Measurements from ENCODE around the gene ATP8B2. TPM values are rescaled to one million over a fixed set of nuclear protein-coding genes. Genes with fewer than 3 reads are reported as not detected.
A peak's percentile ranks its signal among the peaks of the same experiment; 100 is the strongest.
"Not testable (repeated sequence)": the region's sequence is repeated elsewhere in the genome, so short reads cannot be mapped to it uniquely, and the experiment has no call there.

ATP8B2 gene
- total RNA-seq, 2 experiments from 2014 or later, result 135 to 138 TPM

DNA sequence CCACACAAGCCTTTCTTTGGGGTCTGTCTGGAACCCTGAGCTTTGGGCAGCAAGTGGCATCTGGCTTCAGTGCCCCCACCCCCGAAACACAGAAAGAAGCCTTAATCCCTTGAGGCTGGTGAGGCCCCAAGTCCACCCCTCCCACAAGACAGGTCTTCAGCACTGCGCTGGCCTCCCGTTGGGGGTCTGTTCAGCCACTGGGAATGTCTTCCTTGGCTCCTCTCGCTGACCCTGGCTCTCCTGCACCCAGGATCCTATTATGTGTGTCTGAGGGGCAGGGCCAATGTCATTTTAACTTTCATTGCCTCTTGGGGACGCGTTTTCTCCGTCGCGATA is 26.9 kb downstream of the ATP8B2 start:
- Mint-ChIP-seq H3K36me3 (ENCODE audit: low read depth) (peaks cover 38% of the 10 kb centered on the region), H3K27ac (peak overlapping the region; percentile 60), H3K27me3 (peaks cover 7% of the 10 kb centered on the region), H3K4me1 (peaks cover 36% of the 10 kb centered on the region), H3K4me3 (peak overlapping the region; percentile 67), H3K9me3 (no peaks in the 10 kb centered on the region)
- DNase-seq, result no peak
- ChIA-PET CTCF (interaction anchor here (0.7 to 6.8 kb wide), 6 partner anchors 8 to 1551 kb away, joined by 4 to 42 read pairs (median 6); no protein-coding TSS in a partner anchor), POLR2A (no interaction called here)

DNA sequence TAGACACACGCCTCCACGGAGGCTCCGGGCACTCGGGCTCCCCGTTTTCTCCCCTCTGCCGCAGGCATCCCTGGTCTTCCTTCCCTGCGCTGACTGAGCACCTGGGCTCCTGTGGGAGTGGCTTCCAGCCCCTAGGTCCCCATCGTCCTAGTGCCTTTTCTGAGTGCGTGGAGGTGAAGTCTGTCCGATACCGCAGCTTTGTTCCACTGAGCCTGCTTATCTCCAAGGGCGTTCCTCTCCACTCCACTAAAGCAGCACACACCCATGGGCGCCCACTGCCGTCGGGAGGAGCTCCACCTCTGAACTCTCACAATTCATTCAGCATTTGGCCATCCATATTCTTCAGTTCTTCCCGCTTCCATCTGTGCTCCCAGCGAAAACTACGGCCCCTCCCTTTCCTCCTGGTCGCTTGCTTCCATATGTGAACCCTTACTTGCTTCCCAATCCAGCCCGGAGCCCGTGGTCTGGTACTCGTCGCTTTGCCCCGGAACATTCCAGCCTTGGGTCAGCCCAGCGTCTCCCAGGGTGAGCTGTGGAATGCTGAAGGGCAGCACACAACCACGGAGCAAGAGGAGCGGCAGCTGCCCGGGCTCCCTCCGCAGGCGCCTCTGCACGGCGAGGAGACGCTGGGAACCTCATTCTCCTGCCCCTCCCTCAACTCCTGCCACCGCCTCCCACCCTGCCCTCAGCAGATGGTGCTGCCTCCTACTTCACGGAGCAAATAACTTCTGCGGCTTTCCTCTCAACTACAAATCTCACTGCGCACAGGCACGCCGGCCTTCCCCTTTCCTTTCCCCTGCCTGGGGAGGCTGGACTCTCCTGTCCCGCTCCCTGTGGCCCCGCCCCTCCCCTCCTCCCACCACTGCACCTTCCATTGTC is 27.5 kb downstream of the ATP8B2 start:
- Mint-ChIP-seq H3K27me3 (peaks cover 7% of the 10 kb centered on the region), H3K4me3 (peak overlapping the region; percentile 67), H3K27ac (peak overlapping the region; percentile 77), H3K36me3 (ENCODE audit: low read depth) (peaks cover 33% of the 10 kb centered on the region), H3K9me3 (no peaks in the 10 kb centered on the region), H3K4me1 (peaks cover 34% of the 10 kb centered on the region)
- ChIA-PET POLR2A (no interaction called here), CTCF (interaction anchor here (0.5 to 6.8 kb wide), 8 partner anchors 9 to 1551 kb away, joined by 4 to 42 read pairs (median 5); no protein-coding TSS in a partner anchor)
- DNase-seq, result peak; percentile 52

DNA sequence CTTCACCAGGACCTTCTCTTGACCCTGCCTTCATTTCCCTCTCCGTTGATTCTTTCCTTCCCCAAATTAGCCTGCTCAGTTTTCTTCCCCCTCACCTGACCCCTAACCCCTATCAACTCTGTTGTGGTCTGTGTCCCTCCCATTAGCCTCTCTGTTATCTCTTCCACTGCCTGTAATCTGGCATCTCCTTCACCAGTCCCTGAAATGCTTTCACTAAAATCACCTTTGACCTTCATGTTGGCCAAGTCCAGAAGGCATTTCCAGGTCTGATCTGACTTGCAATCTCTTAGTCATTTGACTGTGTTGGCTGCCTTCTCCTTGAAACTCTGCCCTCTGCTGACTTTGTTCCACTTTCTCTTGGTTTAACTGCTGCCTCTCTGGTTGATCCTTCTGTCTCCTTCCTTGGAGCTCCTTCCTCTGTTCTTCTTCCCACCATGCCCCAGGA is 28.2 kb downstream of the ATP8B2 start:
- DNase-seq, result peak; percentile 46
- CTCF ChIA-PET, result interaction anchor here (1.2 to 6.8 kb wide), 4 partner anchors 9 to 72 kb away, joined by 3 to 42 read pairs (median 4); no protein-coding TSS in a partner anchor
- Mint-ChIP-seq H3K27me3 (peaks cover 7% of the 10 kb centered on the region), H3K27ac (peak overlapping the region; percentile 77), H3K4me1 (peaks cover 34% of the 10 kb centered on the region), H3K36me3 (ENCODE audit: low read depth) (peaks cover 28% of the 10 kb centered on the region), H3K4me3 (peak overlapping the region; percentile 67), H3K9me3 (no peaks in the 10 kb centered on the region)
- POLR2A ChIA-PET, result no interaction called here

DNA sequence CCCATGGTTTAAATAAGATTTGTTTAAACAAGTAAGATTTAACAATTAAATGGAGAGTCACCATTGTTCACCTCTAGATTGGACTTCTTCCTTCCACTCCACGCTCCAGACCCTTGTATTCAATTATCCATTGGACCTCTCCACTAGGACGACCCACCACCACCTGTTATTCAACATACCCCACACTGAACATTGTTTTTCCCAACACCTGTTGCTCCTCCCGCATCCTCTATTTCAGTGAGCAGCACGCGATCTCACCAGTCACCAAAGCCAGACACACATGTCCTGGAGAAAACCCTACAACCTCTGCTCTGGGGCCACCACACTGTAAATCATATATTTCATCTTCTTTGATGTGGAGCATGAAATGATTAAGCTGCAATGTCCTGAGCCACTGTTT is 28.6 kb downstream of the ATP8B2 start:
- ChIA-PET POLR2A (no interaction called here), CTCF (interaction anchor here (1.2 to 6.8 kb wide), 2 partner anchors 18 to 73 kb away, joined by 3 to 42 read pairs; no protein-coding TSS in a partner anchor)
- H3K9me3 Mint-ChIP-seq, result no peaks in the 10 kb centered on the region
- DNase-seq, result no peak
- H3K27me3 Mint-ChIP-seq, result peaks cover 7% of the 10 kb centered on the region
- H3K4me1 Mint-ChIP-seq, result peaks cover 34% of the 10 kb centered on the region
- H3K27ac Mint-ChIP-seq, result no peak overlapping the region
- H3K4me3 Mint-ChIP-seq, result no peak overlapping the region
- H3K36me3 Mint-ChIP-seq (ENCODE audit: low read depth), result peaks cover 23% of the 10 kb centered on the region

DNA sequence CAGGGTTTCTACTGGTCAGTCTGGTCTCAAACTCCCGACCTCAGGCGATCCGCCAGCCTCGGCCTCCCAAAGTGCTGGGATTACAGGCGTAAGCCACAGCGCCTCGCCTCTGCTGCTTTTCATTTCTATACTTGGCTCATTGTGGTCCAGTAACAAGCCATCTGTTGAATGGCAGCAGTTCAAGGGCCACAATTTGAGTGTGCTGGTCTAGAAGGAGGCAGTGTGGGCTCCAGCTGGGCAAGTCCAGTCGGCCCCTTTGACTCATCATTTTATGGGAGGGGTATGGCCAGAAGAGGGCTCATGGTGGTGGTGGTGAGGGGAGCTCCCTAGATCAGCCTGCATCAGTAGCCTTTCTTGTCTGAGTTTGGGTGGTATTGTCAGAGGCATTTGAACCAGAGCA is 33.2 kb downstream of the ATP8B2 start:
- no peak for DNase-seq
- Mint-ChIP-seq H3K9me3 (peaks cover 5% of the 10 kb centered on the region), H3K36me3 (ENCODE audit: low read depth) (no peaks in the 10 kb centered on the region), H3K27me3 (peaks cover 7% of the 10 kb centered on the region), H3K4me3 (no peak overlapping the region), H3K4me1 (peaks cover 10% of the 10 kb centered on the region), H3K27ac (no peak overlapping the region)
- ChIA-PET CTCF (interaction anchor here (0.6 kb wide), 1 partner anchor 25 kb away, joined by 4 read pairs; no protein-coding TSS in a partner anchor), POLR2A (no interaction called here)

DNA sequence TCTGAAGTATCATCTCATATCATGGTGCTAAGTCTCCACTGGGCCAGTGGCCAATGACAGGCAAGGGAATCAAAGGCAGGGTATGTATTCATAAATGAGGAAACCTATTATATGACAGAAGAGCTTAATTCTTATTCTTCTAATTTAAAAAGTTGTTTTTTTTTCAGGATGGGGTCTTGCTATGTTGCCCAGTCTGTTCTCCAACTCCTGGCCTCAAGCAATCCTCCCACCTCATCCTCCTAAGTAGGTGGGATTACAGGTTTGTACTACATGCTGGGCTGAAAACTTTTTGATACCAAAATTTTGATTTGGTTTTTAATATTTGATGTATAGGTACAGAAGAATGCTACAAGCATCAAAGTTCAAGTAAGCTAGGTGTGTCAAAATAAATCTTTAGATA is 35.0 kb downstream of the ATP8B2 start:
- Mint-ChIP-seq H3K4me1 (peaks cover 2% of the 10 kb centered on the region), H3K36me3 (ENCODE audit: low read depth) (no peaks in the 10 kb centered on the region), H3K4me3 (no peak overlapping the region), H3K27me3 (peaks cover 4% of the 10 kb centered on the region), H3K9me3 (peaks cover 5% of the 10 kb centered on the region), H3K27ac (no peak overlapping the region)
- ChIA-PET CTCF (interaction anchor here (1.5 to 2.2 kb wide), 2 partner anchors 9 to 186 kb away, joined by 3 to 6 read pairs; no protein-coding TSS in a partner anchor), POLR2A (no interaction called here)
- DNase-seq, result no peak

DNA sequence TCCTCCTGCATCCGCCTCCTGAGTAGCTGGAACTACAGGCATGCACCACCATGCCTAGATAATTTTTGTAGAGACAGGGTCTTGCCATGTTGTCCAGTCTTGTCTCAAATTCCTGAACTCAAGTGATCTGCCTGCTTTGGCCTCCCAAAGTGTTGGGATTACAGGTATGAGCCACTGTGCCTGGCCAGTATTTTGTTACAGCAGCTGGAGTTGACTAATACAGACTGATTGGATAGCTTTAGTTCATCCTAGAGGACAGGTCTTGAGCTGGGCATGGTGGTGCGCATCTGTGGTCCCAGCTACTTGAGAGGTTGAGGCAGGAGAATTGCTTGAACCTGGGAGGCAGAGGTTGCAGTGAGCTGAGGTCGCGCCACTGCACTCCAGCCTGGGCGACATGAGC is 35.6 kb downstream of the ATP8B2 start:
- POLR2A ChIA-PET, result not testable (repeated sequence)

DNA sequence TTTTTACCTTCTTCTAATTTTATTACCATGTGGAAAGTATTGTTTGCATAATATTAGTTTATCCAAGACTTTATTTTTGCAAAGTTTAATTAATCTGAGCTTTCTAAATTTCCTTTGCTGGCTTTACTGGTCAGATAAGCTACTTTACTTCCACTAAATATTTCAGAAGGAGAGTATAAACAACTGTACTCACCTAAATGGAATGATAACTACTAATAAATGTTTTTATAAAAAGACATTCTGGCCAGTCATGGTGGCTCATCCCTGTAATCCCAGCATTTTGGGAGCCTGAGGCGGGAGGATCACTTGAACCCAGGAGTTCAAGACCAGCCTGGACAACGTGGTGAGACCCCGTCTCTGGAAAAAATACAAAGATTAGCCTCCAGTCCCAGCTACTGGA is 36.0 kb downstream of the ATP8B2 start:
- ChIA-PET CTCF (interaction anchor here (0.5 to 2.2 kb wide), 5 partner anchors 10 to 340 kb away, joined by 3 to 6 read pairs (median 3); no protein-coding TSS in a partner anchor), POLR2A (no interaction called here)
- H3K27me3 Mint-ChIP-seq, result peaks cover 8% of the 10 kb centered on the region
- H3K4me1 Mint-ChIP-seq, result peaks cover 2% of the 10 kb centered on the region
- H3K27ac Mint-ChIP-seq, result no peak overlapping the region
- no peaks in the 10 kb centered on the region for H3K36me3 Mint-ChIP-seq (ENCODE audit: low read depth)
- H3K4me3 Mint-ChIP-seq, result no peak overlapping the region
- peaks cover 5% of the 10 kb centered on the region for H3K9me3 Mint-ChIP-seq
- no peak for DNase-seq

More for the DNA sequence above, 35.6 kb downstream of the ATP8B2 start:
- H3K27ac Mint-ChIP-seq; H3K27me3 Mint-ChIP-seq; H3K4me1 Mint-ChIP-seq; H3K9me3 Mint-ChIP-seq; DNase-seq; H3K4me3 Mint-ChIP-seq; H3K36me3 Mint-ChIP-seq (ENCODE audit: low read depth): not testable (repeated sequence)
- CTCF ChIA-PET, result interaction anchor here (1.1 to 2.2 kb wide), 3 partner anchors 9 to 186 kb away, joined by 3 to 6 read pairs (median 3); no protein-coding TSS in a partner anchor

DNA sequence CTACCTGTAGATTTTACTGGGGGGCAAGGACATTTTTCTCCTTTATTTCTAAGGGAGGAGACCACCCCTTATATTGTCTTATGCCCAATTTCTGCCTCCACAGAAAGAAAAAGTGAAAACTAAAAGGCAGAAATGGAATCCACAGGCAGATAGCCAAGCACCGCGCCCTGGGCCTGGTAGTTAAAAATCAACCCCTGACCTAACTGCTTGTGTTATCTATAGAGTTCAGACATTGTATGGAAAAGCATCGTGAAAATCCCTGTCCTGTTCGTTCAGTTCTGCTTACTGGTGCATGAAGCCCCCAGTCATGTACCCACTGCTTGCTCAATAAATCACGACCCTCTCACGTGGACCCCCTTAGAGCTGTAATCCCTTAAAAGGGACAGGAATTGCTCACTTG is 46.1 kb downstream of the ATP8B2 start:
- no peaks in the 10 kb centered on the region for H3K9me3 Mint-ChIP-seq
- no peak for DNase-seq
- no peaks in the 10 kb centered on the region for H3K27me3 Mint-ChIP-seq
- H3K27ac Mint-ChIP-seq, result no peak overlapping the region
- H3K4me3 Mint-ChIP-seq, result no peak overlapping the region
- ChIA-PET POLR2A (no interaction called here), CTCF (interaction anchor here (0.7 kb wide), 1 partner anchor 448 kb away, joined by 3 read pairs; no protein-coding TSS in a partner anchor)
- H3K36me3 Mint-ChIP-seq (ENCODE audit: low read depth), result no peaks in the 10 kb centered on the region
- H3K4me1 Mint-ChIP-seq, result peaks cover 9% of the 10 kb centered on the region

DNA sequence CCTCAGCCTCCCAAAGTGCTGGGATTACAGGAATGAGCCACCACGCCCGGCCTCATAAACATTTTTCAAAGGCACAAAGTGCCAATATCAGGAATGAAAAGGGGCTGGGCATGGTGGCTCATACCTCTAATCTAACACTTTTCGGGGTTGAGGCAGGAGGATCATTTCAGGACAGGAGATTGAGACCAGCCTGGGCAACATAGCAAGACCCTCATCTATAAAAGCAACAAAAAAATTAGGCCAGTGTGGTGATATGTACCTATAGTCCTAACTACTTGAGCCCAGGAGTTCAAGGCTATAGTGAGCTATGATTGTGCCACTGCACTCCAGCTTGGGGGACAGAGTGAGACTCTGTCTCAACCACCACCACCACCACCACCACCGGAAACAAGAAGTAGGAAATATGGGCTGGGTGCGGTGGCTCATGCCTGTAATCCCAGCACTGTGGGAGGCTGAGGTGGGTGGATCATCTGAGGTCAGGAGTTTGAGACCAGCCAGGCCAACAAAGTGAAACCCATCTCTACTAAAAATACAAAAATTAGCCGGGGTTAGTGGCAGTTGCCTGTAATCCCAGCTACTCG is 48.5 kb downstream of the ATP8B2 start:
- DNase-seq; H3K27me3 Mint-ChIP-seq; CTCF ChIA-PET; H3K27ac Mint-ChIP-seq; H3K9me3 Mint-ChIP-seq; H3K4me3 Mint-ChIP-seq; H3K36me3 Mint-ChIP-seq (ENCODE audit: low read depth); H3K4me1 Mint-ChIP-seq: not testable (repeated sequence)
- POLR2A ChIA-PET, result interaction anchor here (0.7 kb wide), 1 partner anchor 33 kb away, joined by 4 read pairs; no protein-coding TSS in a partner anchor

DNA sequence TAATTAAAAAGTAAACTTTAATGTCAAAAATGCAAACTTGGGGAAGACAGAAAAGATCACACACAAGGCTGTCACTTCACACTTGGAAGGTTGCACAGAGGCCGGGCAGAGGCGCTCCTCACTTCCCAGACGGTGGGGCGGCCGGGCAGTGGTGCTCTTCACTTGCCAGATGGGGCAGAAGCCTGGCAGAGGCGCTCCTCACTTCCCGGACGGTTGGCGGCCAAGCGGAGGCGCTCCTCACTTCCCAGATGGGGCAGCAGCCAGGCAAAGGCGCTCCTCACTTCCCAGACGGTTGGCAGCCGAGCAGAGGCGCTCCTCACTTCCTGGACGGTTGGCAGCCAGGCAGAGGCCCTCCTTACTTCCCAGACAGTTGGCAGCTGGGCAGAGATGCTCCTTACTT is 54.0 kb downstream of the ATP8B2 start:
- ChIA-PET POLR2A (no interaction called here), CTCF (no interaction called here)
- Mint-ChIP-seq H3K27ac (no peak overlapping the region), H3K4me3 (no peak overlapping the region), H3K4me1 (peaks cover 2% of the 10 kb centered on the region), H3K36me3 (ENCODE audit: low read depth) (no peaks in the 10 kb centered on the region), H3K9me3 (no peaks in the 10 kb centered on the region), H3K27me3 (no peaks in the 10 kb centered on the region)
- DNase-seq, result no peak

DNA sequence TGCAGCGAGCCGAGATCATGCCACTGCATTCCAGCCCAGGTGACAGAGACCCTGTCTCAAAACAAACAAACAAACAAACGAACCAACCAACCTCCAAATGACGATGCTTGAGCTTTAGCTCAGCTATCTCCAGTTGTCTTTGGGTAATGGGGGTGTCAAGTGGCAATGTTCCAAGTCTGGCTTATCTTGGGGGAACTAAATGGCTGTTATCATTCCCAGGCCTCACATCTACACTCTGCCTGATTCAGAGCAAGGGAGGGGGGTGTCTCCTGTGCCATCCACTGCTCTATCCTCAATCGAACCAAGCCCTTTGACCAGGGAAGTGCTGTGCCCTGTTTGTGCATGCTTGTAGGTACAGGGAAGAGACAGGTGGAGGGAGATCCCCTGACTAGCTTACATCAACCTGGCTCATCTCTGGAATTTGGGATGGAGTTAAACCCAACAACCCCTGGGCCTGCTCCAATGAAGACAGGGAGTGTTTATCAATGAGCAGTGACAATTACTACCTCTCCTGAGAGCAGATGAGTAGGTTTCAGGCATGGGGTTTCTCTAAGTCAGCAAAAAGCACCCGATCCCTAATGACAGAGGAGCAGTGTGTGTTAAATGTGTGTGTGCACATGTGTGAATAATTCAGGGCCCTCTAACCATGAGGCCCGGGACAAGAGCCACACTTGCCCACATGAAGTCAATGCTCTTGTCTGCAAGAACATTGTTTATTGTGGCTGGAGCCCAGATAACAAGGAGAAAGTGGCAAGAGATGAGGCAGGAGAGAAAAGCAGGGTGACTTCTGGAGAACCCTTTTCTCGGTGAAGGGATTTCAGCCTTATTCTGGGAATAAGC is 59.5 kb downstream of the ATP8B2 start:
- POLR2A ChIA-PET, result no interaction called here
- peaks cover 11% of the 10 kb centered on the region for H3K36me3 Mint-ChIP-seq (ENCODE audit: low read depth)

More for the DNA sequence above, 59.5 kb downstream of the ATP8B2 start:
- Mint-ChIP-seq H3K27ac (peak overlapping the region; percentile 90), H3K4me3 (no peak overlapping the region), H3K27me3 (no peaks in the 10 kb centered on the region), H3K9me3 (peaks cover 2% of the 10 kb centered on the region), H3K4me1 (peaks cover 24% of the 10 kb centered on the region)
- CTCF ChIA-PET, result interaction anchor here (0.6 to 1.9 kb wide), 4 partner anchors 9 to 29 kb away, joined by 3 to 7 read pairs (median 4); no protein-coding TSS in a partner anchor
- DNase-seq, result no peak

Data from activated CD4-positive, alpha-beta T cell treated with anti-CD3 and anti-CD28 coated beads, Interleukin-2, amount 10 ng/mL, durations not matched to agents 7 days and 5 days (primary cell).